Neural cell (in vitro differentiated cells): ENCODE data around the gene FAF2.

Experiments
- EZH2 ChIP-seq: fragments of 200-600, 300-800 bp; shearing (Covaris generic), sonication (generic); IDR thresholded peaks from 2 replicates; pipeline ENCODE4 v1.6.1; 2014; ENCODE audit warnings: antibody characterized with exemption, low read length, borderline replicate concordance, mild to moderate bottlenecking; ENCODE audit not compliant: insufficient read depth, poor library complexity, severe bottlenecking
- MXI1 ChIP-seq: fragments of 450-650 bp; conservative IDR thresholded peaks from 2 replicates; pipeline ENCODE4 v1.6.1; 2014; ENCODE audit warnings: antibody characterized with exemption, mild to moderate bottlenecking; ENCODE audit not compliant: poor library complexity, severe bottlenecking
- POLR2AphosphoS5 ChIP-seq: IDR thresholded peaks from 2 replicates; pipeline ENCODE4 v1.6.1; 2012
- REST ChIP-seq: IDR thresholded peaks from 2 replicates; pipeline ENCODE4 v1.6.1; 2012; ENCODE audit warnings: borderline replicate concordance
- TAF1 ChIP-seq: IDR thresholded peaks from 2 replicates; pipeline ENCODE4 v1.6.1; 2012; ENCODE audit warnings: low read depth
- TF ChIP-seq, protein P1 (sequence below): fragments of 450-650 bp; IDR thresholded peaks from 2 replicates; pipeline ENCODE4 v1.5.1; 2014; ENCODE audit warnings: antibody characterized with exemption, mild to moderate bottlenecking, moderate library complexity; ENCODE audit not compliant: poor library complexity, severe bottlenecking

- TF ChIP-seq, protein P1, sequence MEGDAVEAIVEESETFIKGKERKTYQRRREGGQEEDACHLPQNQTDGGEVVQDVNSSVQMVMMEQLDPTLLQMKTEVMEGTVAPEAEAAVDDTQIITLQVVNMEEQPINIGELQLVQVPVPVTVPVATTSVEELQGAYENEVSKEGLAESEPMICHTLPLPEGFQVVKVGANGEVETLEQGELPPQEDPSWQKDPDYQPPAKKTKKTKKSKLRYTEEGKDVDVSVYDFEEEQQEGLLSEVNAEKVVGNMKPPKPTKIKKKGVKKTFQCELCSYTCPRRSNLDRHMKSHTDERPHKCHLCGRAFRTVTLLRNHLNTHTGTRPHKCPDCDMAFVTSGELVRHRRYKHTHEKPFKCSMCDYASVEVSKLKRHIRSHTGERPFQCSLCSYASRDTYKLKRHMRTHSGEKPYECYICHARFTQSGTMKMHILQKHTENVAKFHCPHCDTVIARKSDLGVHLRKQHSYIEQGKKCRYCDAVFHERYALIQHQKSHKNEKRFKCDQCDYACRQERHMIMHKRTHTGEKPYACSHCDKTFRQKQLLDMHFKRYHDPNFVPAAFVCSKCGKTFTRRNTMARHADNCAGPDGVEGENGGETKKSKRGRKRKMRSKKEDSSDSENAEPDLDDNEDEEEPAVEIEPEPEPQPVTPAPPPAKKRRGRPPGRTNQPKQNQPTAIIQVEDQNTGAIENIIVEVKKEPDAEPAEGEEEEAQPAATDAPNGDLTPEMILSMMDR = no peak
- TF ChIP-seq TAF1 (no peak), EZH2 (no peak), POLR2AphosphoS5 (no peak), MXI1 (no peak), REST (no peak)
Measured at GRCh38 chr5:176425791-176426190, 22.4 kb upstream of the FAF2 start.
